H1 (cell line): ENCODE data around the gene KRTAP20-1. TPM values are rescaled to one million over a fixed set of nuclear protein-coding genes. Genes with fewer than 3 reads are reported as not detected.

Experiments used
- CTCF ChIA-PET: fragments of 300-600 bp; sonication (Branson Sonifier 250); formaldehyde crosslinking; loops from one replicate; lab custom pipeline; 2021; ENCODE audit not compliant: partially characterized antibody; lab: Charles Lee
- POLR2A ChIA-PET: fragments of 300-600 bp; sonication (Branson Sonifier 250); formaldehyde crosslinking; loops from one replicate; lab custom pipeline; 2021; ENCODE audit warnings: inconsistent platforms; ENCODE audit not compliant: partially characterized antibody; lab: Charles Lee
- DNase-seq, 2 experiments: peaks; one replicate each; pipeline versions ENCODE4 v3.0.0 to v3.0.0-alpha.2; 2010 to 2022; ENCODE audit warnings: low spot score in 2 of 2, low read depth in 1 of 2, mixed read lengths in 1 of 2
- FAIRE-seq: peaks from 2 replicates; lab custom pipeline; 2011; peaks lifted over from hg19 to GRCh38; lab: Jason Lieb, UNC
- H2AFZ ChIP-seq: 2 replicates; pipeline ENCODE4 v1.8.1; 2012; ENCODE audit warnings: low read length, inconsistent platforms
- H2AK5ac ChIP-seq: 2 replicates; pipeline ENCODE4 v1.6.1; 2013; ENCODE audit warnings: low read depth, low read length
- H2BK120ac ChIP-seq: replicated peaks from 2 replicates; pipeline ENCODE3; 2013; ENCODE audit warnings: low read depth, low read length, inconsistent platforms
- H2BK12ac ChIP-seq: 2 replicates; pipeline ENCODE4 v1.6.1; 2013; ENCODE audit warnings: low read depth, low read length
- H2BK15ac ChIP-seq: 2 replicates; pipeline ENCODE4 v1.6.1; 2013; ENCODE audit warnings: low read length
- H2BK20ac ChIP-seq: 2 replicates; pipeline ENCODE4 v1.6.1; 2013; ENCODE audit warnings: low read length
- H2BK5ac ChIP-seq: 2 replicates; pipeline ENCODE4 v1.6.1; 2013; ENCODE audit warnings: low read depth, low read length
- H3K14ac ChIP-seq: 2 replicates; pipeline ENCODE4 v1.6.1; 2013; ENCODE audit warnings: inconsistent platforms; ENCODE audit not compliant: insufficient read length
- H3K18ac ChIP-seq: 2 replicates; pipeline ENCODE4 v1.6.1; 2013; ENCODE audit warnings: low read length; ENCODE audit errors: extremely low read depth
- H3K23ac ChIP-seq: 2 replicates; pipeline ENCODE4 v1.6.1; 2013; ENCODE audit warnings: inconsistent platforms; ENCODE audit not compliant: insufficient read length
- H3K23me2 ChIP-seq: 2 replicates; pipeline ENCODE4 v1.6.1; 2013; ENCODE audit warnings: low read depth, low read length
- H3K27ac ChIP-seq: 2 replicates; pipeline ENCODE4 v1.6.1; 2011; ENCODE audit warnings: low read depth, low read length, inconsistent platforms
- H3K27me3 ChIP-seq, 4 experiments: replicated peaks in 1 of 4; 1 replicate in 1 of 4; 2 replicates in 3 of 4; pipeline versions ENCODE4 v1.6.1 to v1.8.1; 2011 to 2013; ENCODE audit warnings: low read length in 3 of 4, mild to moderate bottlenecking in 3 of 4, inconsistent platforms in 2 of 4, mixed read lengths in 2 of 4, moderate library complexity in 1 of 4; ENCODE audit not compliant: control insufficient read depth in 3 of 4, insufficient read depth in 3 of 4; ENCODE audit errors: extremely low read depth in 1 of 4
- H3K36me3 ChIP-seq, 4 experiments: 2 replicates each; pipeline versions ENCODE4 v1.6.1 to v1.8.1; 2011 to 2013; ENCODE audit warnings: mild to moderate bottlenecking in 4 of 4, low read length in 3 of 4, moderate library complexity in 2 of 4, control low read depth in 1 of 4, inconsistent platforms in 1 of 4; ENCODE audit not compliant: insufficient read depth in 4 of 4, control insufficient read depth in 2 of 4
- H3K4ac ChIP-seq: replicated peaks from 2 replicates; pipeline ENCODE3; 2013; ENCODE audit warnings: low read length, low read depth, mixed read lengths, inconsistent platforms; ENCODE audit not compliant: insufficient read length
- H3K4me1 ChIP-seq, 4 experiments: replicated peaks in 1 of 4; 1 replicate in 1 of 4; 2 replicates in 3 of 4; pipeline versions ENCODE4 v1.6.1 to v1.8.1; 2011 to 2013; ENCODE audit warnings: low read length in 3 of 4, inconsistent platforms in 2 of 4, mixed read lengths in 1 of 4; ENCODE audit not compliant: insufficient read depth in 4 of 4, control insufficient read depth in 3 of 4
- H3K4me2 ChIP-seq, 2 experiments: 2 replicates each; pipeline versions ENCODE4 v1.6.1 to v1.8.1; 2011 to 2013; ENCODE audit warnings: low read depth in 2 of 2, low read length in 2 of 2, control low read depth in 1 of 2, inconsistent platforms in 1 of 2, mild to moderate bottlenecking in 1 of 2; ENCODE audit not compliant: insufficient read depth in 1 of 2
- H3K4me3 ChIP-seq, 4 experiments: fragments of 200-600, 300-600 bp in 1 of 4; sonication (generic), shearing (Covaris generic), sonication (Bioruptor Twin) in 1 of 4; 2 replicates each; pipeline versions ENCODE4 v1.5.1 to v1.8.1; 2011 to 2016; ENCODE audit warnings: low read length in 4 of 4, low read depth in 3 of 4, control low read depth in 2 of 4, inconsistent platforms in 2 of 4, mild to moderate bottlenecking in 2 of 4, mixed read lengths in 1 of 4, moderate library complexity in 1 of 4; ENCODE audit not compliant: insufficient read depth in 2 of 4; ENCODE audit errors: extremely low read depth in 1 of 4
- H3K56ac ChIP-seq: replicated peaks from 2 replicates; pipeline ENCODE3; 2013; ENCODE audit warnings: low read depth, mild to moderate bottlenecking, mixed read lengths, low read length, inconsistent platforms; ENCODE audit not compliant: insufficient read length
- H3K79me1 ChIP-seq: 2 replicates; pipeline ENCODE4 v1.6.1; 2013; ENCODE audit warnings: low read depth, low read length, control low read depth
- H3K79me2 ChIP-seq, 2 experiments: 2 replicates each; pipeline versions ENCODE4 v1.6.1 to v1.8.1; 2012 to 2013; ENCODE audit warnings: low read length in 2 of 2, mild to moderate bottlenecking in 2 of 2, inconsistent platforms in 1 of 2; ENCODE audit not compliant: insufficient read depth in 2 of 2, control insufficient read depth in 1 of 2
- H3K9ac ChIP-seq, 4 experiments: replicated peaks in 1 of 4; 1 replicate in 1 of 4; 2 replicates in 3 of 4; pipeline versions ENCODE4 v1.6.1 to v1.8.1; 2011 to 2013; ENCODE audit warnings: low read depth in 3 of 4, low read length in 3 of 4, control low read depth in 2 of 4, mild to moderate bottlenecking in 2 of 4, moderate library complexity in 2 of 4, inconsistent platforms in 1 of 4; ENCODE audit errors: extremely low read depth in 1 of 4
- H3K9me3 ChIP-seq, 2 experiments: 2 replicates each; pipeline versions ENCODE4 v1.6.1 to v1.8.1; 2012 to 2013; ENCODE audit warnings: mild to moderate bottlenecking in 2 of 2, moderate library complexity in 2 of 2, control low read depth in 1 of 2, inconsistent platforms in 1 of 2, low read depth in 1 of 2, low read length in 1 of 2, mixed read lengths in 1 of 2; ENCODE audit not compliant: insufficient read depth in 2 of 2
- H4K20me1 ChIP-seq, 2 experiments: replicated peaks in 1 of 2; 2 replicates each; pipeline versions ENCODE3 to v1.8.1; 2011 to 2013; ENCODE audit warnings: inconsistent platforms in 2 of 2, low read length in 2 of 2, mild to moderate bottlenecking in 1 of 2; ENCODE audit not compliant: insufficient read depth in 2 of 2, control insufficient read depth in 1 of 2
- H4K5ac ChIP-seq: 2 replicates; pipeline ENCODE4 v1.6.1; 2013; ENCODE audit warnings: low read length, low read depth, mixed read lengths, inconsistent platforms; ENCODE audit not compliant: insufficient read length
- H4K8ac ChIP-seq: 2 replicates; pipeline ENCODE4 v1.8.0; 2013; ENCODE audit warnings: mild to moderate bottlenecking, moderate library complexity, low read length, inconsistent platforms; ENCODE audit not compliant: insufficient read depth; ENCODE audit errors: extremely low read depth
- H4K91ac ChIP-seq: replicated peaks from 2 replicates; pipeline ENCODE3; 2013; ENCODE audit warnings: low read length, mixed read lengths, inconsistent platforms; ENCODE audit not compliant: insufficient read length
- FOSL1 ChIP-seq: IDR thresholded peaks from 2 replicates; pipeline ENCODE4 v1.6.1; 2011; ENCODE audit warnings: mild to moderate bottlenecking, low read depth, low read length, moderate library complexity; ENCODE audit not compliant: insufficient read depth
- HDAC2 ChIP-seq, 2 experiments: fragments of 300-600 bp in 1 of 2; sonication (generic) in 1 of 2; IDR thresholded peaks; 2 replicates each; pipeline ENCODE4 v1.6.1; 2011 to 2012; ENCODE audit warnings: low read depth in 2 of 2, low read length in 2 of 2, mild to moderate bottlenecking in 2 of 2, moderate library complexity in 2 of 2, borderline replicate concordance in 1 of 2, inconsistent platforms in 1 of 2
- KDM4A ChIP-seq: IDR thresholded peaks from one replicate; pipeline ENCODE4 v1.7.1; 2012; ENCODE audit warnings: low read depth, mild to moderate bottlenecking, moderate library complexity, low read length, inconsistent platforms; ENCODE audit not compliant: severe bottlenecking
- POLR2AphosphoS5 ChIP-seq: IDR thresholded peaks from 2 replicates; pipeline ENCODE4 v1.6.1; 2011; ENCODE audit warnings: low read depth, low read length
- WGBS, 2 experiments: shearing (Covaris generic) in 1 of 2; methylation state at CpG; one replicate each; pipeline versions ENCODE4 v1.1.6 to v1.1.7; 2013 to 2015; ENCODE audit warnings: low lambda C conversion rate in 2 of 2, mixed read lengths in 2 of 2, inconsistent platforms in 1 of 2, low coverage in 1 of 2, missing lambda C conversion rate in 1 of 2; ENCODE audit not compliant: insufficient replicate concordance in 2 of 2, insufficient coverage in 1 of 2, insufficient read length in 1 of 2; ENCODE audit errors: extremely low coverage in 1 of 2, missing lambda C conversion rate in 1 of 2; 5-methylcytosine and 5-hydroxymethylcytosine counted together
- polyA plus RNA-seq, 7 experiments: library from polyadenylated mRNA; depleted of rRNA in 3 of 7; stranded (reverse) in 5 of 7; unstranded in 2 of 7; fragments of >200 nt in 5 of 7; fragments of 200-250 nt in 2 of 7; gene quantifications; 1 replicate in 5 of 7; 2 replicates in 1 of 7; 4 replicates in 1 of 7; pipeline versions ENCODE4 v1.2.1 to v1.2.3, GENCODE V29; 2011 to 2013; ENCODE audit warnings: missing spikeins in 2 of 7, mixed read lengths in 2 of 7
- total RNA-seq: library from RNA; stranded (reverse); fragmentation: NEBNext Ultra II Directional; extraction: Animal tissue kit (Norgen Biotek cat#: 25700); gene quantifications from 2 replicates; pipeline ENCODE4 v1.2.1, GENCODE V29; 2021

Gene KRTAP20-1
- total and polyA plus RNA-seq, 2 of the 8 experiments (the other 6 are each of a cell fraction or from before 2014, with no cell fraction given): not detected

DNA sequence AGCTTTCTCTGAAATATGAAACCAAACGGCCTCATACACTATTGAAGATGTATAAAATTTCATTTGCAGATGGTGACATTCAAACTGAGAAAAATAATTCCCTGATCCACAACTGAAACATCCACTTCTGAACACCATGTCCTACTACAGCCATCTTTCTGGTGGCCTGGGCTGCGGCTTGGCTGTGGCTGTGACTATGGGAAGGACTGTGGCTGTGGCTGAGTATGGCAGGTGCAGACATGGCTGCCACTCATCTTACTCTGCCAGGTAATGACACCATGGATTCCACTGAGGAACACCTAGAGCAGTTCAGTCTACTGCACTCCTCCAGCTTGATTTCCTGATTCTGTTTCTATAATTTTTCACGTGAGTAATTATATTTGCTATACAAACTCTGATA is 4.3 kb downstream of the KRTAP20-1 start, which contains the start of gene KRTAP20-4:
Gene KRTAP20-4, plus strand, starts transcription at position 106 of the 400 bp plus-strand sequence.
- Histone ChIP-seq H3K18ac (no peak within 1 kb of the TSS), H3K4ac (no peak within 1 kb of the TSS), H2AFZ (no peak within 1 kb of the TSS), H2BK5ac (no peak within 1 kb of the TSS), H3K56ac (no peak within 1 kb of the TSS), H2BK15ac (no peak within 1 kb of the TSS), H3K23me2 (no peaks in the 10 kb centered on the region), H3K9me3 (peaks cover 7% of the 10 kb centered on the region in 2 experiments), H3K27ac (no peak within 1 kb of the TSS), H3K79me1 (no peaks in the 10 kb centered on the region), H4K20me1 (no peaks in the 10 kb centered on the region), H4K8ac (no peak within 1 kb of the TSS), H2BK20ac (no peak within 1 kb of the TSS), H3K27me3 (no peaks in the 10 kb centered on the region), H3K36me3 (no peaks in the 10 kb centered on the region), H3K4me3 (no peak within 1 kb of the TSS), H2BK120ac (no peak within 1 kb of the TSS), H2AK5ac (no peak within 1 kb of the TSS), H3K23ac (no peak within 1 kb of the TSS), H3K4me2 (no peak within 1 kb of the TSS), H2BK12ac (no peak within 1 kb of the TSS), H3K9ac (no peak within 1 kb of the TSS), H3K14ac (no peak within 1 kb of the TSS), H4K5ac (no peak within 1 kb of the TSS), H4K91ac (no peak within 1 kb of the TSS), H3K79me2 (no peaks in the 10 kb centered on the region), H3K4me1 (no peaks in the 10 kb centered on the region; a peak in 1 of 7 replicates)
- ChIA-PET CTCF (no interaction called here), POLR2A (no interaction called here)
- FAIRE-seq (no peak), DNase-seq (no peak)
- 89% methylated on average over 3 of the region's 3 CpGs; no CpG with 5 or more reads in 1 of the 2 experiments for WGBS, 2 experiments
- no peak for TF ChIP-seq FOSL1
- no peak for TF ChIP-seq POLR2AphosphoS5
- TF ChIP-seq KDM4A: no peak
- TF ChIP-seq HDAC2 (IDR thresholded peaks at IDR 0.05; ENCODE audit: borderline replicate concordance in 1 of 2, low read depth in 2 of 2, low read length in 2 of 2): no peak
